GM21526 (cell line): ENCODE data around the gene VHLL.

Experiments
- ATAC-seq: cut with Tn5 transposase; IDR thresholded peaks from one replicate; pipeline ENCODE4 v1.9.1; 2021; ENCODE audit warnings: moderate library complexity; ENCODE audit not compliant: unreplicated experiment, low FRiP score

The VHLL gene

GRCh38 chr1:156293098-156293434 lies 6.0 kb downstream of the VHLL start:
- ATAC-seq, result no peak

GRCh38 chr1:156291226-156292061 lies 7.7 kb downstream of the VHLL start:
- ATAC-seq, result no peak

GRCh38 chr1:156289857-156290256 lies 9.2 kb downstream of the VHLL start:
- no peak for ATAC-seq

GRCh38 chr1:156286061-156286460 lies 13.0 kb downstream of the VHLL start:
- no peak for ATAC-seq

GRCh38 chr1:156285437-156285836 lies 13.7 kb downstream of the VHLL start:
- no peak for ATAC-seq

GRCh38 chr1:156284757-156285156 lies 14.3 kb downstream of the VHLL start:
- ATAC-seq, result no peak

- ATAC-seq, result no peak
Measured at GRCh38 chr1:156284112-156284511, 15.0 kb downstream of the VHLL start, which contains the start of gene TMEM79. TMEM79 (plus strand) TSS chr1:156284325; CDS start chr1:156285227, 902 bp downstream.

- ATAC-seq, result no peak
Measured at GRCh38 chr1:156283521-156283920, 15.6 kb downstream of the VHLL start.

GRCh38 chr1:156282479-156283222 lies 16.5 kb downstream of the VHLL start, which contains the start of gene SMG5:
SMG5 (minus strand) TSS chr1:156282825; CDS start chr1:156282680, 145 bp downstream.
- peak; percentile 72 for ATAC-seq

- ATAC-seq, result no peak
Measured at GRCh38 chr1:156281693-156282478, 17.2 kb downstream of the VHLL start.

GRCh38 chr1:156281281-156281680 lies 17.8 kb downstream of the VHLL start:
- peak; percentile 35 for ATAC-seq

- no peak for ATAC-seq
Measured at GRCh38 chr1:156279837-156280236, 19.3 kb downstream of the VHLL start.

GRCh38 chr1:156276966-156277381 lies 22.1 kb downstream of the VHLL start:
- no peak for ATAC-seq

GRCh38 chr1:156276532-156276931 lies 22.6 kb downstream of the VHLL start:
- no peak for ATAC-seq

- ATAC-seq, result no peak
Measured at GRCh38 chr1:156270314-156270713, 28.8 kb downstream of the VHLL start.

- ATAC-seq, result no peak
Measured at GRCh38 chr1:156268336-156268735, 30.8 kb downstream of the VHLL start.

- no peak for ATAC-seq
Measured at GRCh38 chr1:156266051-156266450, 33.1 kb downstream of the VHLL start.

- no peak for ATAC-seq
Measured at GRCh38 chr1:156263288-156263655, 35.8 kb downstream of the VHLL start.

- ATAC-seq, result no peak
Measured at GRCh38 chr1:156262461-156263287, 36.4 kb downstream of the VHLL start.

GRCh38 chr1:156260896-156261295 lies 38.2 kb downstream of the VHLL start:
- ATAC-seq, result no peak
